ENCODE results near the gene LTA4H.

- TF ChIP-seq CTCF (conservative IDR thresholded peaks at IDR 0.05) = no peak
- no peak for TF ChIP-seq ZFX (IDR thresholded peaks at IDR 0.05)
Measured at GRCh38 chr12:96077081-96077480, 41.7 kb upstream of the LTA4H start.
